ENCODE measurements around the gene DHX34.

- no peak for TF ChIP-seq POLR2A (IDR thresholded peaks at IDR 0.05)
- TF ChIP-seq CTCF (IDR thresholded peaks at IDR 0.05) = no peak
- no peak for TF ChIP-seq POLR2AphosphoS5 (IDR thresholded peaks at IDR 0.05)
These were observed 27.6 kb downstream of the DHX34 start for GRCh38 chr19:47376589-47377144.

All from upper lobe of left lung (tissue), 4 donors.